HG03039 (cell line): ENCODE measurements around the gene CCDC13.

Experiments
- ATAC-seq: cut with Tn5 transposase; IDR thresholded peaks from one replicate; pipeline ENCODE4 v1.9.1; 2021; ENCODE audit warnings: mild to moderate bottlenecking, moderate library complexity; ENCODE audit not compliant: unreplicated experiment

The CCDC13 gene

DNA sequence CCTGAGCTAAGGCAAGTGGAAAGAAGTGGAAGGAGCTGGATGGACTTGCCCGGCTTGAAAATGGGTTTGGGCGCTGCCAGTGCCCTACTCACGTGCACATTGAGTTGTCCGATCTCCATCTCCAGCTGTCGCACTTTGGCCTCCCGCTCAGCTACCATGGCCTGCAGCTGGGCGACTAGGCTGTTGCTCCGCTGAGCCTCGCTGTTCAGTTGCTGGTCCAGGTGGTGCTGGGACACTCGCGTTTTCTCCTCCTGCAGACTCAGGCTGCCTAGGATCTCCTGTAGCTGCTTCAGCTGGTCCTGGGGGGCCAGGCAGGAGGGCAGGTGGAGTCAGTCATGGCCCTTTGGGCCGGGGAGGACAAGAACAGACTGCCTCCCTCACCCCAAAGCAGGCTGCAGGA, 37.4 kb downstream of the CCDC13 start:
- no peak for ATAC-seq

GRCh38 chr3:42735019-42735418, 38.0 kb downstream of the CCDC13 start:
- ATAC-seq, result no peak

DNA sequence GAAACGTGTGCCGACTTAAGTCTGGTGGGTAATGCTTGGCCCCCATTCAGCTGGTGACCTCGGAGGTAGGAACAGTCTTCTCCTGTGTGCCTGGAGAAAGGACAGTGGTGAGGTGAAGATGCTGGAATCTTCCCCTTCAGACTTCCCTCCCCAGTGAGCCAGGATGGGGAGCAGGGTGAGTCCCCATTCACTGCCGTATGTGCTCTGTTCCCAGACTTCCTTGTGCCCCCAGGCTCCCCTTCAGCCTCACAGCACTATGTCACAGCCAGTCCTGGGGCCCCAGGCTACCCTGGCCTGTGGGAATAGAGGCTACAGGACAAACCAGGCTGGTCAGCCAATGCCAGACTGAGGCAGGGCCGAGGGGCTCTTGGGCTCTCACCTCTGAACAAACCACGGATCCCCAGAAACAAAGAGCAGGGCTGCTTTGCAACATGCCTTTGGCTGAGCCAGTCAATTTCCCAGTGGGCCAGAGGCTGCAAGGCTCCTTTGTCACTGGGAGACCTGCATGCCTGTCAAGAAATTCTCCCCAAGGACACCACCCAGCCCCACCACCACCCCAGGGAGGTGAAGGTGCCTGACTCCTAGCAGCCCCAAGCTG, 38.7 kb downstream of the CCDC13 start:
- ATAC-seq, result no peak

- ATAC-seq, result no peak
These were observed 39.4 kb downstream of the CCDC13 start for GRCh38 chr3:42733501-42734262.

DNA sequence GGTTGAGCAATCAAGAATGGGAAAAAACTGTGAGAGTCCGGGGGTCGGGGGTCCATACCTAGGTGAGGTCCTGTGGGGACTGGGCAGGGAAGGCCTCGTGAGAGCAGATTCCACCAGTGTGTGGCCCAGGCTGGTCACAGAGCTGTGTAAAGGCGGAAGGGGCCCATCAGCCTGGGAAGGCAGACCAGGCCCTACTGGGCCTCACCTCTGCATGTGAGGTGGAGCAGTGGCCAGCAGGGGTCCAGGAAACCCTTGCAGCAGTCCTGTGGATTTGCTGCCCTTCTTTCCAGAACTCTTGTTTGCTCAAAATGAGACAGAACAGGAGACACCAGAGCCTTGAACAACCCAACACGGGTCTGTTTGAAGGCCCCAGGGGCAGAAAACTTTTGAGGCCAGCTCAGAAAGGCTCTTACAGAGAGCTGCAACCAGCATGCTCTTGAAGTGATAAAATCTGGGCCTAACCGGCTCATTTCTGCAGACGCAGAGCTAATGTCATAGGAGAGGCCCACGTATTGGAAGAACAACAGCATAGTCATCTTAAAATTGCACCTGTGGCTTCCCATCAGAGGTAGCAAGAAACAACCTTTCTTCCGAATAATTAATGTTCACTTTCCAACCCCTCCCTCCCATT, 40.1 kb downstream of the CCDC13 start:
- no peak for ATAC-seq

DNA sequence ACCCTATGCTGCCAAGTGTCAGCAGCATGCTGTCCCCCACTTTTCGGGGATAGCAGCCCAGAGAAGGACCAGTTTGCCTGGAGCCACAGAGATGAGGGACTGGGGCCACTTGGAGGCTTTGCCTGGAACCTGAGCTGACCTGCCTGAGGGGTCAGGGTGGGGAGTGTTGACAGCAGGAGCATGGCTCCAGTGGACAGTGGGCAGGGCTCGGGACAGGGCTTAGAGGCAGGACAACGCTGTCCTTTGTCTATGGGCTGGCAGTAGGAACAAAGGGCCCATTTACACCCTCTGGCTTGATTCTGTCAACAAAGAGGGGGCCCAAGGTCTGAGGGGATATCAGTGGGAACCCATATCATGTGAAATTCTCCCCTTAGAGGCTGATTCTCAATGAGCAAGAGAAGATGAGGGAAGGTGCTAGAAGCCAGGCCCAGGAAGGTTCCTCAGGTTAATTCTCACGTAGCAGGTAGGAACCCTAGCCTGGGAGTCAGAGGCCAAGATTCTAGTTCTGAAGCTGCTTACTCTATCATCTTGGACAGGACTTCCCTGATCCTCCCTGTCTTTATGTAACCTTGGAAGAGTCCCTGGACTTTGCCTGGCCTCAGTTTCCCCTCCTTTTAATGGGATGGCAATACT, 40.7 kb downstream of the CCDC13 start:
- ATAC-seq, result no peak

GRCh38 chr3:42731476-42732195, 41.4 kb downstream of the CCDC13 start:
- no peak for ATAC-seq

- ATAC-seq, result no peak
These were observed 42.2 kb downstream of the CCDC13 start for GRCh38 chr3:42730706-42731420.

GRCh38 chr3:42730294-42730693, 42.8 kb downstream of the CCDC13 start:
- no peak for ATAC-seq

DNA sequence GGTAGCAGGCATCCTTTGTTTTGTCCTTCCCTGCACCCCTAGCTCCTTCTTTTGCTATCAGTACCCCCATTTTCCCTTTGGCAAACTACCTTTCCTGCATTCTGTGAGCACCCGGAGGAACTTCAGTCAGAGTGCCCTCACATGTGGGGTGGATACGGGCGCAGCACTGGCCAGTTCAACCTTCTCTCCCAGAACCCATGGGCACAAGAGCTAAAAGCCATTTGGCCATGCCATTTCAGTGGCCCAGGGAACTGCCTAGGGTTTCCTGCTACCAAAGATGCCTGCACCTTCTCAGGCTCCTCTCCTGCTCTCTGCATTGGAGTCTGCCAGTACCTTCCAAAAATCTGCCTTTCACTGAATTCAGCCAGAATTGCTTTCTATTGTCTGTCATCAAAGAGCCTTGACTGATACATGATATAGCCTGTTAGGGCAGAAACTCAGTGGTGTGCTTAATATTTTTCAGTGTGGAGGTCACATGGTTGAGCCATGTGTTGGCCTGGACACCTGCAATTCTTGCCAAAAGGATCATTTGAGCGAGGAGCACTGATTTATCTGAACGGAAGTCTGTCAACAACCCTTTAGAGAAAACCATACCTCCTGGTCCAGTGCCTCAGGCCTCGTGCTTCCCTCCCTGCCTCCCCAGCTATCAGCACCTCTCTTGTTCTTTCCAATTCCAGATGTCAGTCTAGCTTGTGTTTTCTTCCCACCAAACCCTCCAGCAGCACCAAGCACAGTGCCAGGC, 43.5 kb downstream of the CCDC13 start:
- ATAC-seq, result no peak

DNA sequence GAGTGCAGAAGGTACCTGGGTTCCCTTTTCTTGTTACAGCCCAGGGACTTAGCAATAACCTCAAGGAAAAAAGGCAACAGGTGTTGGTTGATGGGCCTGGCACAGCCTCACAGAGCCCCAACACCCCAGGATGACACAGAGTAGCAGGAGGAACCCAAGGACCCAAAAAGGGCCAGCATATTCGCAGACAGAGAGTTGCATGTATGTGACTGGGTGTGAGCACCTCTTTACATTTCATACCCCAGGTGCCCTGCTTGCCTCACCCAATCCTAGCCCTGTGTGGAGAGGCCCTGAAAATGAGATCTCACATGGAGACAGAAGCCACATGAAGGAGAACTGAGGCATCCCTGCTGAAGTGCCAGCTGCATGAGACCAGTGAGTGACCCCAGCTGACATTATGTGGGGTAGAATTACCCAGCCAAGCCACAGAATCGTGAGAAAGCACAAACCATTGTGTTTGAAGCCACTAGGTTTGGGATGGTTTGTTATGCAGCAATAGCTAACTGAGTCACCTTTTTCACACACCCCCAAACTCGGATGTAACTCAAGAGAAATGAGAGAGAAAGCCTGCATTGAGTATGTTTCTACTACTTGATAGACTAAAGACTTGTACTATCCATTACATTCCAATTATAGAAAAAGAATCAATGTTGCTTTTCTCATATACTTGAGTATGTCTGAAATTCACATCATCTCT, 44.2 kb downstream of the CCDC13 start:
- ATAC-seq, result no peak

DNA sequence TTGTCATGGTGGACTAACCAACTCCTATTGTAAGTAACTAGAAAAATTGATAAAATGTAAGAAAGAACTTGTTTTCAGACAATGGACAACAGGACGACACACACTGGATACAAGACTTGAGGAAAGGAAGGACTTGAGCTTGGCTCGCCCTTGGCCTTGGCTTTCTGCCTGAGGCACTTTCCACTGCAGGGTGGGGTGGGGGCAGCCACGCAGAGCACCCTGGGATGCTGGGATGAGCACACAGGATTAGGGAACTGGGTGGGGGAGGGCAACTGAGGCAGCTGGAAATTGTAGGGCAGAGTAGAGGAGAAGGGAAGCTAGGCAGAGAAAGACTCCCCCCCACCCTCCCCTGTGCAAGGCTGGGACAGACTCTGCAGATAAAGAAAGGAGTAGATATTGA, 45.0 kb downstream of the CCDC13 start:
- ATAC-seq, result no peak

DNA sequence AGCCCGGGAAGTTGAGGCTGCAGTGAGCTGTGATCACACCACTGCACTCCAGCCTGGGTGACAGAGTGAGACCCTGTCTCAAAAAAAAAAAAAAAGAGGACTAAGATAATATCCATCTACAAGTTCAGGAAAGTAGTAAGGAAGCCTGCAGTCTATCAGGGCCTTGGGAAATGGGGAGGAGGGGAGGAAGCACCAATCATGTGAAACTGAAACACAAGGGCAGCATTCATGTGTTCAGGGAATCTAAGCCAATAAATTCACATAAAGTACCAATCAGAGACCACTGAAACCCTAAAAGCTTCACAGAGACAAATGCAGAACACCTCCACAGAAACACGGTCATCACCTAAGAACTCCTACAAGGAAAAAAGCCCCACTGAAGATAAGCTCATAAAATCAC, 47.6 kb downstream of the CCDC13 start:
- ATAC-seq, result no peak

DNA sequence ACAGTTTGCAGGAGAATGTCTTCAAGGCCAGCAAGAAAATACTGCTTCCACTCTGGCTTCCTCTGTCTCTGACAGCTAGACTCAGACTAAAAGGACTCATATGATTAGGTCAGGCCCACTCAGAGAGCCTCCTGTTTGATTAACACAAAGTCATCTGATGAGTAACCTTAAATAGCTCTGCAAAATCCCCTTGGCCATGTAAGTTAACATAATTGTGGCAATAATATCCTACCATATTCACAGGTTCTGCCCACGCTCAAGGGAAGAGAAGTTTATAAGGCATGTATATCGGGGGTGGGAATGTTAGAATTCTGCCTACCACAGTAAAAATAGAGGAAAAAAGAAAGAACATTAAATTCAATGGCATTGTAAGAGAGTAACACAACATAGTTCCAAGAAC, 49.8 kb downstream of the CCDC13 start:
- no peak for ATAC-seq
